HCT116 (cell line): ENCODE data around the gene TFAP2B. TPM values are rescaled to one million over a fixed set of nuclear protein-coding genes. Genes with fewer than 3 reads are reported as not detected.

Experiments used
- ATAC-seq: fragments of 200-7000 bp; cut with Tn5 transposase; 2 replicates; pipeline ENCODE4 v1.9.1; 2020; ENCODE audit warnings: mild to moderate bottlenecking, moderate library complexity
- BruUV-seq: library from RNA; stranded (reverse); fragments of 400-500 nt; replicated peaks from 2 replicates; lab custom pipeline; 2021; lab: Mats Ljungman, UMichigan
- CTCF ChIA-PET: fragments of 300-600 bp; sonication (Branson Sonifier 250); formaldehyde crosslinking; loops from one replicate; lab custom pipeline; 2021; ENCODE audit warnings: antibody characterized with exemption; lab: Charles Lee
- POLR2A ChIA-PET: fragments of 300-600, 350-600 bp; sonication (Branson Sonifier 250); formaldehyde crosslinking; loops from one replicate; lab custom pipeline; 2021; ENCODE audit warnings: antibody characterized with exemption; lab: Charles Lee
- RAD21 ChIA-PET, 2 experiments: fragments of 300-600 bp; sonication (Branson Sonifier 250); formaldehyde crosslinking; loops; one replicate each; lab custom pipeline; 2023; ENCODE audit warnings: low total read pairs in 2 of 2; ENCODE audit not compliant: uncharacterized antibody in 2 of 2, unreplicated experiment in 2 of 2, low non-redundant PET in 1 of 2; lab: Charles Lee
- DNase-seq: peaks from one replicate; pipeline ENCODE4 v3.0.0-alpha.2; 2010; ENCODE audit warnings: low read depth, low spot score
- H2AFZ ChIP-seq: fragments of 200-600 bp; shearing (Covaris generic), sonication (generic); 2 replicates; pipeline ENCODE4 v1.6.1; 2017; ENCODE audit warnings: low read depth, mixed run types, mixed read lengths, antibody characterized with exemption, low read length; ENCODE audit not compliant: poor library complexity, severe bottlenecking
- H3K27ac ChIP-seq: 2 replicates; pipeline ENCODE4 v1.5.1; 2012; ENCODE audit warnings: low read depth, low read length
- H3K27me3 ChIP-seq: fragments of 200-600 bp; sonication (generic); 2 replicates; pipeline ENCODE4 v1.6.1; 2016; ENCODE audit warnings: mixed run types, low read length, mixed read lengths; ENCODE audit not compliant: insufficient read depth
- H3K36me3 ChIP-seq, 2 experiments: fragments of 200-500 bp in 1 of 2; fragments of 200-600 bp in 1 of 2; sonication (Bioruptor generic) in 1 of 2; sonication (generic) in 1 of 2; 2 replicates each; pipeline versions ENCODE4 v1.5.1 to v1.6.1; 2014 to 2016; ENCODE audit warnings: low read length in 2 of 2, inconsistent platforms in 1 of 2, mixed read lengths in 1 of 2, mixed run types in 1 of 2; ENCODE audit not compliant: insufficient read depth in 2 of 2, control insufficient read depth in 1 of 2
- H3K4me1 ChIP-seq, 2 experiments: fragments of 200-600 bp in 1 of 2; sonication (generic) in 1 of 2; 2 replicates each; pipeline versions ENCODE4 v1.5.1 to v1.6.1; 2012 to 2017; ENCODE audit warnings: low read length in 2 of 2, inconsistent platforms in 1 of 2, mild to moderate bottlenecking in 1 of 2, mixed read lengths in 1 of 2, mixed run types in 1 of 2, moderate library complexity in 1 of 2; ENCODE audit not compliant: insufficient read depth in 2 of 2, control insufficient read depth in 1 of 2
- H3K4me2 ChIP-seq: fragments of 200-600 bp; sonication (generic); 2 replicates; pipeline ENCODE4 v1.6.1; 2017; ENCODE audit warnings: mixed run types, low read length, mixed read lengths
- H3K4me3 ChIP-seq, 2 experiments: fragments of 200-600 bp in 1 of 2; sonication (generic) in 1 of 2; replicated peaks in 1 of 2; 2 replicates each; pipeline ENCODE4 v1.5.1; 2011 to 2016; ENCODE audit warnings: low read length in 2 of 2, control low read depth in 1 of 2, low read depth in 1 of 2, mild to moderate bottlenecking in 1 of 2, mixed read lengths in 1 of 2, mixed run types in 1 of 2
- H3K79me2 ChIP-seq: fragments of 200-600 bp; sonication (generic); 2 replicates; pipeline ENCODE4 v1.6.1; 2017; ENCODE audit warnings: mild to moderate bottlenecking, mixed run types, low read length, moderate library complexity, mixed read lengths; ENCODE audit not compliant: insufficient read depth
- H3K9ac ChIP-seq: fragments of 200-600 bp; sonication (generic); 2 replicates; pipeline ENCODE4 v1.6.1; 2016; ENCODE audit warnings: low read length, mixed read lengths
- H3K9me2 ChIP-seq: fragments of 200-600 bp; sonication (generic), shearing (Covaris generic); 2 replicates; pipeline ENCODE4 v1.6.1; 2017; ENCODE audit warnings: mixed run types, mild to moderate bottlenecking, moderate library complexity; ENCODE audit not compliant: insufficient read depth
- H3K9me3 ChIP-seq, 2 experiments: fragments of 200-500 bp in 1 of 2; fragments of 200-600 bp in 1 of 2; sonication (Bioruptor generic) in 1 of 2; sonication (generic) in 1 of 2; 2 replicates each; pipeline ENCODE4 v1.6.1; 2014 to 2017; ENCODE audit warnings: low read length in 2 of 2, mixed read lengths in 2 of 2, inconsistent platforms in 1 of 2, low read depth in 1 of 2, mild to moderate bottlenecking in 1 of 2, mixed run types in 1 of 2, moderate library complexity in 1 of 2; ENCODE audit not compliant: control insufficient read depth in 1 of 2, insufficient read depth in 1 of 2
- H4K20me1 ChIP-seq: fragments of 200-600 bp; sonication (generic), shearing (Covaris generic); 2 replicates; pipeline ENCODE4 v1.6.1; 2017; ENCODE audit warnings: mixed run types, mild to moderate bottlenecking, moderate library complexity; ENCODE audit not compliant: insufficient read depth
- ATF3 ChIP-seq: IDR thresholded peaks from 2 replicates; pipeline ENCODE4 v1.6.1; 2012
- CBX3 ChIP-seq: IDR thresholded peaks from 2 replicates; pipeline ENCODE4 v1.6.1; 2012; ENCODE audit warnings: low read depth
- CEBPB ChIP-seq: IDR thresholded peaks from 2 replicates; pipeline ENCODE4 v1.6.1; 2012; ENCODE audit warnings: low read depth
- CTCF ChIP-seq, 3 experiments: fragments of 200-600 bp in 1 of 3; sonication (generic) in 1 of 3; IDR thresholded peaks in 2 of 3; conservative IDR thresholded peaks in 1 of 3; 2 replicates each; pipeline ENCODE4 v1.5.1; 2012 to 2017; ENCODE audit warnings: low read depth in 2 of 3, low read length in 2 of 3, antibody characterized with exemption in 1 of 3, borderline replicate concordance in 1 of 3, control low read depth in 1 of 3, mild to moderate bottlenecking in 1 of 3, mixed read lengths in 1 of 3, mixed run types in 1 of 3, moderate library complexity in 1 of 3; ENCODE audit not compliant: insufficient read depth in 1 of 3
- EGR1 ChIP-seq: IDR thresholded peaks from 2 replicates; pipeline ENCODE4 v1.6.1; 2012; ENCODE audit warnings: low read depth
- ELF1 ChIP-seq: IDR thresholded peaks from 2 replicates; pipeline ENCODE4 v1.6.1; 2012; ENCODE audit warnings: low read depth, borderline replicate concordance
- EZH2 ChIP-seq: fragments of 200-600 bp; sonication (generic); IDR thresholded peaks from 2 replicates; pipeline ENCODE4 v1.6.1; 2017; ENCODE audit warnings: antibody characterized with exemption, mixed run types
- FOSL1 ChIP-seq: IDR thresholded peaks from 2 replicates; pipeline ENCODE4 v1.6.1; 2012; ENCODE audit warnings: low read depth
- JUND ChIP-seq: IDR thresholded peaks from 2 replicates; pipeline ENCODE4 v1.6.1; 2012
- POLR2A ChIP-seq: IDR thresholded peaks from 2 replicates; pipeline ENCODE4 v1.7.0; 2011; ENCODE audit warnings: borderline replicate concordance; ENCODE audit not compliant: insufficient read depth, insufficient read length; ENCODE audit errors: extremely low read depth
- POLR2AphosphoS5 ChIP-seq: IDR thresholded peaks from 2 replicates; pipeline ENCODE4 v1.6.1; 2011; ENCODE audit warnings: mild to moderate bottlenecking, low read depth, low read length, moderate library complexity
- RAD21 ChIP-seq: IDR thresholded peaks from 2 replicates; pipeline ENCODE4 v1.6.1; 2012; ENCODE audit warnings: low read depth, mild to moderate bottlenecking
- SRF ChIP-seq: IDR thresholded peaks from 2 replicates; pipeline ENCODE4 v1.6.1; 2012; ENCODE audit warnings: low read depth
- TCF7L2 ChIP-seq: IDR thresholded peaks from 2 replicates; pipeline ENCODE4 v1.7.0; 2011; ENCODE audit warnings: borderline replicate concordance, inconsistent platforms; ENCODE audit not compliant: insufficient read depth, insufficient read length; ENCODE audit errors: extremely low read depth
- YY1 ChIP-seq: IDR thresholded peaks from 2 replicates; pipeline ENCODE4 v1.6.1; 2011; ENCODE audit warnings: low read length, low read depth, moderate library complexity, mild to moderate bottlenecking; ENCODE audit not compliant: insufficient replicate concordance; ENCODE audit errors: extremely low read depth
- ZFX ChIP-seq: fragments of 450-650 bp; IDR thresholded peaks from 2 replicates; pipeline ENCODE4 v1.6.1; 2017
- ZNF274 ChIP-seq: fragments of 200-500 bp; sonication (Bioruptor generic); IDR thresholded peaks from 2 replicates; pipeline ENCODE4 v1.6.1; 2014; ENCODE audit warnings: mild to moderate bottlenecking, low read depth, low read length, inconsistent platforms
- intact Hi-C: fragments of 100-400 bp; cut with micrococcal nuclease; formaldehyde crosslinking; loops from 2 replicates; pipeline ENCODE4 v1.10.0; 2022
- total RNA-seq: library from RNA; stranded (reverse); gene quantifications from one replicate; pipeline ENCODE4 v1.2.1, GENCODE V29; 2021; ENCODE audit not compliant: unreplicated experiment
- TF ChIP-seq, protein P1 (sequence below): IDR thresholded peaks from 2 replicates; pipeline ENCODE4 v1.6.1; 2012

TFAP2B gene
- total RNA-seq, 1 experiment from 2014 or later, result not detected

DNA sequence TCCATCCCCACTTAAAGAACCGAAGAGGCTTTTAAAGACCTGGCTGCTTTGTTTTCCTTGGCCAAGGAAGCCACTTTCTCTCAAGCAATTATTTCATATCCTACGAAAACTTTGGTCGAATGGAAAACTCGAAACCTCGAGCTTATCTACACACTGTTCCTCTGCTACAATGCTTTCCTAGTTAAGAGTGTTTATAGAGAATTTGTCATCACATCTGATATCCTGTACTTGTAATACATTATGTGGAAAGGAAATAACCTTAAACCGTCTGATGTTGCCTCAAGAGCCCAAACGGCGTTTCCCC, 28.1 kb downstream of the TFAP2B start:
- no peak overlapping the region for H3K27ac ChIP-seq
- no peak overlapping the region for H2AFZ ChIP-seq
- ChIA-PET CTCF (no interaction called here), RAD21 (no interaction called here), POLR2A (no interaction called here)
- no peak for ATAC-seq
- H3K4me1 ChIP-seq, result no peaks in the 10 kb centered on the region
- BruUV-seq, result no TSS peak
- no peaks in the 10 kb centered on the region for H4K20me1 ChIP-seq
- DNase-seq, result no peak
- H3K9me2 ChIP-seq, result no peaks in the 10 kb centered on the region
- no peak overlapping the region for H3K9ac ChIP-seq
- TF ChIP-seq POLR2AphosphoS5 (no peak), ZNF274 (no peak)
- intact Hi-C loops, result no loop called here
- H3K4me3 ChIP-seq, result no peak overlapping the region
- no peaks in the 10 kb centered on the region for H3K79me2 ChIP-seq
- H3K27me3 ChIP-seq, result no peaks in the 10 kb centered on the region
- H3K9me3 ChIP-seq, result peaks cover 0 to 7% of the 10 kb centered on the region in 2 experiments; a peak in 2 of 4 replicates
- H3K36me3 ChIP-seq, result no peaks in the 10 kb centered on the region
- H3K4me2 ChIP-seq, result no peak overlapping the region

GRCh38 chr6:50847890-50848594, 29.4 kb downstream of the TFAP2B start:
- no TSS peak for BruUV-seq
- no peaks in the 10 kb centered on the region for H3K4me1 ChIP-seq
- DNase-seq (no peak), ATAC-seq (no peak)
- H3K79me2 ChIP-seq, result no peaks in the 10 kb centered on the region
- ChIA-PET RAD21 (no interaction called here), CTCF (no interaction called here), POLR2A (no interaction called here)
- no peak overlapping the region for H3K9ac ChIP-seq
- H2AFZ ChIP-seq, result no peak overlapping the region
- intact Hi-C loops, result no loop called here
- H3K4me2 ChIP-seq, result no peak overlapping the region
- H3K9me3 ChIP-seq, result peaks cover 0 to 11% of the 10 kb centered on the region in 2 experiments; a peak in 2 of 4 replicates
- no peaks in the 10 kb centered on the region for H3K27me3 ChIP-seq
- no peaks in the 10 kb centered on the region for H4K20me1 ChIP-seq
- H3K4me3 ChIP-seq, result no peak overlapping the region
- H3K9me2 ChIP-seq, result no peaks in the 10 kb centered on the region
- no peak overlapping the region for H3K27ac ChIP-seq
- H3K36me3 ChIP-seq, result no peaks in the 10 kb centered on the region
- no peak for TF ChIP-seq CBX3
- TF ChIP-seq CTCF (IDR thresholded peaks at IDR 0.05 in 2 of 3, conservative IDR thresholded peaks at IDR 0.05 in 1 of 3; ENCODE audit: borderline replicate concordance in 1 of 3, insufficient read depth in 1 of 3, low read depth in 2 of 3, low read length in 2 of 3), result no peak
- no peak for TF ChIP-seq ZFX
- TF ChIP-seq RAD21, result no peak
- TF ChIP-seq JUND, result no peak
- TF ChIP-seq ZNF274, result no peak
- no peak for TF ChIP-seq FOSL1
- no peak for TF ChIP-seq TCF7L2
- TF ChIP-seq POLR2A, result no peak
- TF ChIP-seq, protein P1, sequence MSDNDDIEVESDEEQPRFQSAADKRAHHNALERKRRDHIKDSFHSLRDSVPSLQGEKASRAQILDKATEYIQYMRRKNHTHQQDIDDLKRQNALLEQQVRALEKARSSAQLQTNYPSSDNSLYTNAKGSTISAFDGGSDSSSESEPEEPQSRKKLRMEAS, result no peak
- TF ChIP-seq EZH2, result no peak
- TF ChIP-seq ELF1, result no peak
- TF ChIP-seq YY1, result no peak
- TF ChIP-seq EGR1, result no peak
- TF ChIP-seq ATF3, result no peak
- no peak for TF ChIP-seq SRF
- TF ChIP-seq CEBPB, result no peak
